Measurements from ENCODE around the gene PRAMEF12. TPM values are rescaled to one million over a fixed set of nuclear protein-coding genes. Genes with fewer than 3 reads are reported as not detected.

PRAMEF12 gene
- total RNA-seq, 4 donors from 2014 or later = not detected

DNA sequence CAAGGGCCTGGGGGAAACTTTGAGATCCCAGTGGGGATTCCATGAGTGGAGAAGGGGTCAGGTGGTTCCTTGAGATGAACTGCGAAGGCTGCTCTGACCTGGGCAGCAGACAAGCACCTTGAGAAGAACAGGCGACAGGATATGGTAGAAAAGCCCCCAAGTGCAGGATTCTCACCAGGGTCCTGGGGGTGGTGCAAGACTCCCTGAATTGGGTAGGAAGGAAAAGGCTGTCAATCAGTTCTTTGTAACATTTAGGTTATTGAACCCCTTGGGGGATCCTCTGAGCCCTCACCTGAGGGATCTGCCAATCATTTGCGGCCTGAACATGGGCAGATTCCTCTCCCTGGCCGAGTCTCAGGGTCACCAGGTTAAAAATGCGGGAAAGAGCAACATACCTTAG, 2.4 kb upstream of the PRAMEF12 start:
- WGBS, 2 donors = 76 to 81% methylated on average over 5 of the region's 5 CpGs
- DNase-seq (ENCODE audit: low spot score in 2 of 2) = peak in 1 of 2 donors; percentile 40
- no peak for TF ChIP-seq POLR2A (IDR thresholded peaks at IDR 0.05)
- no peak for TF ChIP-seq CTCF (IDR thresholded peaks at IDR 0.05)
- no peak overlapping the region for H3K4me3 ChIP-seq (ENCODE audit: low read depth, poor library complexity, severe bottlenecking)
- intact Hi-C loops (cut with DNase I; ENCODE audit: low total_unique reads) = no loop called here

- TF ChIP-seq POLR2A (IDR thresholded peaks at IDR 0.05) = no peak
- WGBS, 2 donors = 88 to 92% methylated on average over 5 of the region's 5 CpGs
- DNase-seq (ENCODE audit: low spot score in 2 of 2) = peak in 1 of 2 donors; percentile 50
- H3K4me3 ChIP-seq (ENCODE audit: low read depth, poor library complexity, severe bottlenecking) = no peak overlapping the region
- intact Hi-C loops (cut with DNase I; ENCODE audit: low total_unique reads) = no loop called here
Measured at GRCh38 chr1:12772520-12772919, 1.0 kb upstream of the PRAMEF12 start.

DNA sequence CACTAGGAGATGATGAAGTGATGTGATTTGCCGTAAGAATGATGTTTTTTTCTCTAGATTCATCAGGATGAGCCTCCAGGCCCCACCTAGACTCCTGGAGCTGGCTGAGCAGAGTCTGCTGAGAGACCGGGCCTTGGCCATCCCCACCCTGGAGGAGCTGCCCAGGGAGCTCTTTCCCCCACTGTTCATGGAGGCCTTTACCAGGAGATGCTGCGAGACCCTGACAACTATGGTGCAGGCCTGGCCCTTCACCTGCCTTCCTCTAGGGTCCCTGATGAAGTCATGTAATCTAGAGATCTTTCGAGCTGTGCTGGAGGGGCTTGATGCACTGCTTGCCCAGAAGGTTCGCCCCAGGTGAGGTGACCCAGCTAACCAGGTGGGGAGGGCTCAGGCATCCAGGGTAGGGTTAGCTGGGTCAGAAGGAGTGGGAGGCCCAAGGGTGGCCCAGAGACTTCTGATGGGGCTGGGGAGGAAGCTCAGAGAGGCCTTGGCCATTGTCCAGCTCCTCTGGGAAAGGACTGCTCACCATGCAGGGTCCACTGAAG, 1.3 kb downstream of the PRAMEF12 start:
- intact Hi-C loops (cut with DNase I; ENCODE audit: low total_unique reads) = no loop called here
- no peak overlapping the region for H3K4me3 ChIP-seq (ENCODE audit: low read depth, poor library complexity, severe bottlenecking)
- no peak for TF ChIP-seq POLR2A (IDR thresholded peaks at IDR 0.05)
- TF ChIP-seq CTCF (IDR thresholded peaks at IDR 0.05) = no peak
- DNase-seq (ENCODE audit: low spot score in 2 of 2) = peak in 1 of 2 donors; percentile 74
- 81 to 84% methylated on average over 5 of the region's 5 CpGs for WGBS, 2 donors

DNA sequence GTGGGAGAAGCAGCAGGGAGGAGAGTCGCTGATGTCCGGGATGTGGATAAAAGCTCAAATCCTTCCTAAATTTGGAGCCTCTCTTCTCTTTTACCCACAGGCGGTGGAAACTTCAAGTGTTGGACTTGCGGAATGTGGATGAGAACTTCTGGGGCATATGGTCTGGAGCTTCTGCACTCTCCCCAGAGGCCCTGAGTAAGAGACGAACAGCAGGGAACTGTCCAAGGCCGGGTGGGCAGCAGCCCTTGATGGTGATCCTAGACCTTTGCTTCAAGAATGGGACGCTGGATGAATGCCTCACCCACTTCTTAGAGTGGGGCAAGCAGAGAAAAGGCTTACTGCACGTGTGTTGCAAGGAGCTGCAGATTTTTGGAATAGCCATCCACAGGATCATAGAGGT, 1.9 kb downstream of the PRAMEF12 start:
- no peak for TF ChIP-seq CTCF (IDR thresholded peaks at IDR 0.05)
- no peak for TF ChIP-seq POLR2A (IDR thresholded peaks at IDR 0.05)
- 72 to 80% methylated on average over 8 of the region's 8 CpGs for WGBS, 2 donors
- intact Hi-C loops (cut with DNase I; ENCODE audit: low total_unique reads) = no loop called here
- no peak overlapping the region for H3K4me3 ChIP-seq (ENCODE audit: low read depth, poor library complexity, severe bottlenecking)
- peak in 1 of 2 donors; percentile 50 for DNase-seq (ENCODE audit: low spot score in 2 of 2)

GRCh38 chr1:12776801-12777557, 3.4 kb downstream of the PRAMEF12 start:
- peak in 1 of 2 donors; percentile 67 for DNase-seq (ENCODE audit: low spot score in 2 of 2)
- no peak overlapping the region for H3K4me3 ChIP-seq (ENCODE audit: low read depth, poor library complexity, severe bottlenecking)
- WGBS, 2 donors = 84 to 88% methylated on average over 13 of the region's 15 CpGs
- no peak for TF ChIP-seq CTCF (IDR thresholded peaks at IDR 0.05)
- no peak for TF ChIP-seq POLR2A (IDR thresholded peaks at IDR 0.05)
- intact Hi-C loops (cut with DNase I; ENCODE audit: low total_unique reads) = no loop called here

DNA sequence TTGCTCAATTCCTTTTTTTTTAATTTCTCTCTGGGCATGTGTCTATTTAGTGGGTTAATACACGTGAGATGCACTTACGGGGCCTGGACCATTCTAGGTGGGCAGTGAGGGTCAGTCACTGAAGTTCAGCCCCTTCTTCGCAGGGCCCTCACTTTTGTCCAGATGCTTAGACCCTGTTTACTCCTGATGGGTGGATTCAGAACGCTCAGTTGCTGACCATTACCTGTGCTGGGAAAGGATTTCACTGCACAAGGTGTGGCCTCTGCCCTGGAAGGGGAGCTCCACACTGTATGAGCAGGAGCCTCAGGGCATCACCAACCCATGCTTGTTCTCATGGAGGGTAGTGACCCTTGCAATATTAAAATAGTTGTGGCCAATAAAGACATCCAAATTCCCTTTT, 4.5 kb downstream of the PRAMEF12 start:
- intact Hi-C loops (cut with DNase I; ENCODE audit: low total_unique reads) = no loop called here
- no peak for TF ChIP-seq CTCF (IDR thresholded peaks at IDR 0.05)
- TF ChIP-seq POLR2A (IDR thresholded peaks at IDR 0.05) = no peak
- no peak overlapping the region for H3K4me3 ChIP-seq (ENCODE audit: low read depth, poor library complexity, severe bottlenecking)
- WGBS, 2 donors = 85 to 89% methylated on average over 4 of the region's 4 CpGs
- DNase-seq (ENCODE audit: low spot score in 2 of 2) = peak in 1 of 2 donors; percentile 63
